CD4-positive, alpha-beta T cell treated with Interleukin-15 for 1 hour (primary cell): ENCODE measurements around the gene NEO1.
"Not testable (repeated sequence)": the region's sequence is repeated elsewhere in the genome, so short reads cannot be mapped to it uniquely, and the experiment has no call there.

ENCODE experiments used
- DNase-seq: peaks from one replicate; pipeline ENCODE4 v3.0.0-alpha.2; 2020

NEO1 gene

DNA sequence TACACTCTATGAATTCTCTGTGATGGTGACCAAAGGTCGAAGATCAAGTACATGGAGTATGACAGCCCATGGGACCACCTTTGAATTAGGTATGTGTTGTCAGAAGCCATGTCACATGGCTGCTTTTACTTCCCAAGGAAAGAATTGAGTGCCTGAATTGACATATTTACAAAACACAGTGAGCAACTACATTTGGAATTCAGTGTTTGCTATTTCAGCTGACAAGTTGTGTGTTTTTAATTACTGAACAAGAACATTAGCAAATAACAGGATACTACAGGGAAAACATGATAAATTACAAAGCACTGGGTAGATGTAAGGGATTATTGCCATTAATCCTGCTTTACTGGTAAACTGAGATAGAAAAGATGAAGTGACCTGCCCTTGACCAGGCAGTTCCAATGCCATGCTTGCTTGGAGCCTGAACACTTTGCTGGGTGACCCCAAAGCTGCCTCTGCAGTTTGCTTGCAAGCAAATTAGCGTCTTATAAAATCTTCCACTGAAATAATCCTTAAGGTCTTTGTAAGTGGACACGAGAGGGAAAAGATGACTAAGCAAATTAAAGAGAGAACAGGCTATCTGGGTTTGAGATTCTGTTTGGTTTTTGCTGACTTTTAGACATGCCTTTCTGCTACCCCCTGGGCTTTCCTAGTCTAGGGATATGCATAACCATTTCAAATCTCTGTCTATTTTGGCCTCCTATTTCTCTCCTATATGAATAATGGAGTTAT, 218.3 kb downstream of the NEO1 start:
- DNase-seq = no peak

DNA sequence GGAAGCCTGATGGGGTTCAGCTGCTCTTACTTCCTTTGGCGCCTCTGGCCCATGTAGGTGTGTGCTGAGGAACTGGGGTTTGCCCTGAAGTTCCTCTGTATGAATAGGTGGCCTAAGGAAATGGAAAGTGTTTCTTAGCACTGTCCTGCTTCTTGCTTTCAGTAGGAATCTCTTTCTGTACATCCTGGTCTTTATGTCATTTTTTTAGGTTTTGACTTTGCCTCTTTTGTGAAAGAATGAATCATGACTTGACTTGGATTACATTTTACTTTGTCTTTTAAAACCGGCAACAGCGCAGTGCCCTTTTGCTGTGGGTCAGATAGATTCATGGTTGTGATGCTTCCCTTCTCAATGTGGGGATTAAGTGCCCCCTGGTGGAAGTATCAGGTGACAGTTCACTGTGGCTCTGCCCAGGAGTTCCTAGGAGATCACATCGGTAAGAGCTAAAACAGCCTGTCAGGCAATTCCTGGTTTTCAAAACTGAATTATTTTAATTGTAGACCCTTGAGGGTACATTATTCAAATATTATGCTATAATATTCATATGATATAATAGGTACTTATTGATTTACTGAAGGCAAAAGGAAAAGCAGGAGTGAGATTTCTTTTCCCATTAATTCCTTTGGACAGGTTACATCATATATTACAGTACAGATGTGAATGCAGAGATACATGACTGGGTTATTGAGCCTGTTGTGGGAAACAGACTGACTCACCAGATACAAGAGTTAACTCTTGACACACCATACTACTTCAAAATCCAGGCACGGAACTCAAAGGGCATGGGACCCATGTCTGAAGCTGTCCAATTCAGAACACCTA, 221.1 kb downstream of the NEO1 start:
- DNase-seq = peak; percentile 23

DNA sequence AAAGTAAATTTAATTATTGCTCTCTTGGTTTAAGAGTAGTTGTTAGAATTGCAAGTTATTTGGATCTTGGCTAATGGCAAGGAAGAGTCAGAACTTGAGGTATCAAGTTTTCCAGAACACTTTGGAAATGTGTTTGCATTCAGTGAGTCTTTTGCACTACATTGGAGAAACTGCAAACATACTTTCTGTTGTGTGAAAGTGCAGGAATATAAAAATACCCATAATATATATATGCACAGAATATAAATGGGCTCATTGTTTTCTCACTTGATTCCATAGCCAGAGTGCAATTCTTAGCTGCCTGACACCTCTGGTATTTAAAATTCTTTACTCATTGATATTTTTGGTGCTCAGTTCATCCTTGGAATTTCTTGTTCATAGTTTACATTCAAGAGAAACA, 223.6 kb downstream of the NEO1 start:
- no peak for DNase-seq

DNA sequence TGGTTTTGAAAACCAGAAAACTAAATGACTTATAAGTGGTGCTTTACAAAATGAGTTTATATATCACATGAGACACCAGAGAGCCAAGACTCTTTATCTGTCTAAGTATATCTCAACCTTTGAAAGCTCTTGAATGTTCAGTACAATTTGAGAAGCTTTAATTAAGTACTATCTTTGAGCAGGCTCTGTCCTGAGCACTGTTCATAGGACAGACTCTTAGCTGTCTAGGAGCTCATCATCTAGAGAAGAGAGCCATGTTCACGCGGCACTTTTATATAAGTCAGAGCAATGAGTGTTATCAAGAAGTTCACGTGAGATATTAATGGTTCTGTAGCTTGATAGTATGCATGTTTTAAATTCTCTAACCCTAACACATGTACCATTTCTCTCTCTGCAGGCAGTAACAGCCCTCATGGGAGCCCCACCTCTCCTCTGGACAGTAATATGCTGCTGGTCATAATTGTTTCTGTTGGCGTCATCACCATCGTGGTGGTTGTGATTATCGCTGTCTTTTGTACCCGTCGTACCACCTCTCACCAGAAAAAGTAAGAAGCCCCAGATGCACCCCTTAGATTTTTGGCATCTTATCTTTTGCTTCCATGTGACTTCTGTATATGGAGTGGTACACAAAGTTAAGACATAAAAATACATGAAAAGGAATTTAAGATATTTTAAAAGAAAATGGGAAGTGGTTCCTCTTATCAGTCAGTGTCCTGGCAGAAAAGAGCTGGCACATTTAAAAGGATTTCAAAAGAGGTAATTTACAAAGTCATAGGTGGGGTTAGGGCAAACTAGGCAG, 230.5 kb downstream of the NEO1 start:
- DNase-seq = no peak

DNA sequence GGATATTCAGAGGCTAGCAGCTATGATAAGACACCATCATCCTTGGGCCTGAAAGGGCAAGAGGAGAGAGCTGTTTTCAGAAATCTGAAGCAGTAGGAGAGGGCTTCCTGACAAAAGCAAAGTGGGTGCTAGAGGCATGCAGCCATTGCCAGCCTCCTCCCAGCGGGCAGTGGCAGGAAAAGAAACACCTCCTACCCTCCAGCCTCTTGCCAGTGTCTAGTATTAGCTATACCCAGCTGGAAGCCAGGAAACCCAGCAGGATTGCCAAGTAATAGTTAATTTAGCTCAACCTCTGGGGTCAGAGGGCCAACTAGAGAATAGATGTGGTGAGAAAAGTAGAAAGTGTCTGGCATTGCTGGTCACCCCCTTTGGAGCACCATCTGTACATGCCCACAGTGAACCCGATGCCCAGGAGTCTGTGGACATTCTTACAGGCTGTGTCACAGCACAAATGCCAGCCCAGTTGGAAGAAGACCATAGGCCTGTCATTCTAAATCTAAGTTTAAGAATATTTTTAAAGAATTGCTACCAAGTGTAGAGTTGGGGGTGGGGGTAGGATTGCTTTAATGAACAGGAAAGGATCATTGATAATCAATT, 231.2 kb downstream of the NEO1 start:
- no peak for DNase-seq

DNA sequence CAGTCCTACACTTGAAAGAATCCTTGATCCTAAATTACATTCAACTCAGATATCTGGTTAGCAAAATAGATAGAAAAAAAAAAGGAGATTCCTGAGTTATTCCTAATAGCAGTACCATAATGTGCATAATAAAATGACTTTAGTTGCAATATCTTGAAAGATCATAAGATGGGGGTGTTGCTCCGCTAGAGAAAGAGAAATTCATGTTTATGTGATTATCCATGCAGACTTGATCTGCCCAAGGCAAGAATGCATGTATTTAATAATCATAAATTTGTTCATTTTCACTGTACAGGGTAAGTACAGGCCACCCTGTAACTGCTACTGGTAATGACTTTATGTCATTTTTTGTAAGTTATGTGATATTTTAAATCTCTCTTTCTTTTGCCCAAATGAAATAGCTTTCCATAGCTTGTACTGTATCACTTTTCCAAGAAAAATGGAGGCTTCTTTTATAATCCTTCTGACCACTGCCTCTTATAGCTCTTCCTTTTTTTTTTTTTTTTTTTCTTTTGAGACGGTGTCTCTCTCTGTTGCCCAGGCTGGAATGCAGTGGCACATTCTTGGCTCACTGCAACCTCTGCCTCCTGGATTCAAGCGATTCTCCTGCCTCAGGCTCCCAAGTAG, 231.9 kb downstream of the NEO1 start:
- no peak for DNase-seq

DNA sequence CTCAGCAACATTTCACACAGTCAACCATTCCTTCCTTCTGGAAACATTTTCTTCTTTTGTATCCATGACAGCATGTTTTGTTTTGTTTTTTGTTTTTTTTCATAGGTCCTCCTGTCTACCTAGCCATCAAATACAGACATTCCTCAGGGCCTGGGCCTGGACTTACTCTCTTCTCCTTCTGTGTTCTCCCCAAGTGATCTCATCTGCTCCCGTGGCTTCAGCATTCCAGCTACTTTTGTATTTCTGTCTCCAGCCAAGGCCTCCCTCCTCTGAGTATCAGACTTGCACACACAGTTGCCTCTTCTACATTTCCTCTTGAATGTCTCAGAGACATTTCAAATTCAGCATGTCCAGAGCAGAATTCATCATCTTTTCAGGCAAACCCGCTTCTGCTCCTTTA, 234.0 kb downstream of the NEO1 start:
- no peak for DNase-seq

DNA sequence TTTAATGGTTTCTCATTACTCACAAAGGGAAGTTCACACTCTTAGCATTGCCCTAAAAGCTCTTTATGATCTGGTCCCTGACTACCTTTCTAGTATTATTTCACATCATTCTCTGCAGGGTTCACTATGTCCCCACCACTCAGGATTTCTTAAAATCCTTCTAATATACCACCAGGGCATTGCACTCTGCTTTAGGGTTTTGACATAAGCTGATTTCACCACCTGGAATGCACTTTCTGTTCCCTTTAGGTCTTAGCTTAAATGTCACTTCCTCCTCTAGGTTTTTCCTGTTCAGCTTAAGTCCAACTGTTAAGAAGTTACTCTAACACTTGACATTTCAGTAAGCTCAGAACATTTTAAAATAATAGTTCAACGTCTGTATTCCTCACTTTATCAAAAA, 234.8 kb downstream of the NEO1 start:
- DNase-seq = no peak

DNA sequence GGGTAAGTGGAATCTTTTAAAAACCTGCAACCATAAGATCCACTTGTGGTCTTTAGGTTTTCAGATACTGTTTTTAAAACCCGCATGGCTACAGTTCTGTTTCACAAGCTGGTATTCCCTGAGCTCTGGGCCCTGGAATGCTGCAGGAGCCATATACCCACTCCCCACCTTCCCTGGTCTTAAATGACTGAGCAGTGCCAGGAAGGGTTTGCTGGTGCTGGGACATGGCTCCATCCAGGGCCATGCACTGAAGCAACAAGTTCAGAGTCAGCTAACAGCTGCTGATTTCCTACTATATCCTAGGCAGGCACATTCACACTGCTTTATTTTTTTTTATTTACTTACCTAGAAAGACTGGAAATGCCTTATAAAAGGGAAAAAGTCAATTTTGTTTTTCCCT, 239.2 kb downstream of the NEO1 start:
- no peak for DNase-seq

DNA sequence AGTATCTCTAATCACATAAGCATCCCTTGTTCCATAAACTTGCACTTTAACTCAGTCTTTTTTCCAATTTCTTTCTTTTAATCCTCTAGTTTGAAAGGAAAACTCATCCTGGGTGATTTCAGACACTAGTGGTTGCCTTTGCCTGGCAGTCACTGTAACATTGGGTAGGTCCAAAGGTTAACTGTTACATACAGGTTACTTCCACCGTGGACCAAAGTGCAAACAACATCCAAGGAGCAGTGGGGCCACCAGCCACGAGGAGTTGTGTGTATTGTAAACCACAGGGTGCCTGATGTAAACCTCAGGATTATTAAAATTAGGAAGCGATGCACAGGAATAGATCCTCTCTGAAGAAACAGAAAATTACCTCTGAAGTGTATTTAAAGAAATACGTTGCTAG, 241.5 kb downstream of the NEO1 start:
- no peak for DNase-seq

DNA sequence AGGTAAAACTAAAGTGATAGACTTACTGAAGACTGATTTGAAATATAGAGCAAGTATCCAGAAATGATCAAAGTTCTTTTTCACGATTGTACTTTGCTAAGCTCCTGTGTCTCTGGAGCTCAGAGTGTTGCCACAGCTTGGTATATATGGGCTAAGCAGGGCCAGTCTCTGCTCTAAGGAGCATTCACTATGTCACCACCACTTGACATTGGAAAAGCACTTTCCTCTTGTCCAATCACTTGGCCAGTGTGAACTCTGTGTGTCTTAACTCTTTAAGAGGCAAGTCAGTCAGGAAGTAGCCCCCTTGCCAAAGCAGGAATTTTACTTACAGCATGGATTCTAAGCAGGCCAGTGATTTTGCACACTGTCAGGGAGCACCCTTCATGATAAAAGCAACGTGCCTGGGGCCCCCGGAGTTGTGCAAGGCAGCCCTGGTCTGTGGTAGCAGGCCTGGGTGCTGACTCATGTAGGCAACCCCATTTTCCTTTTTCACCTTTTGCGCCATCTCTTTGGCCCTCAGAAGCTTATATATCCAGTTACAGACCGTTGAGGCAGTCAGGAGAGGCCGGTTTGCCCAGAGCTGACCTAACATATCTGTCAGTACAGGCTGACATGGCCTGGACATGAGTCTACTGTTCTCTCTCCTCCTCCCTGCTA, 243.5 kb downstream of the NEO1 start:
- peak; percentile 42 for DNase-seq

DNA sequence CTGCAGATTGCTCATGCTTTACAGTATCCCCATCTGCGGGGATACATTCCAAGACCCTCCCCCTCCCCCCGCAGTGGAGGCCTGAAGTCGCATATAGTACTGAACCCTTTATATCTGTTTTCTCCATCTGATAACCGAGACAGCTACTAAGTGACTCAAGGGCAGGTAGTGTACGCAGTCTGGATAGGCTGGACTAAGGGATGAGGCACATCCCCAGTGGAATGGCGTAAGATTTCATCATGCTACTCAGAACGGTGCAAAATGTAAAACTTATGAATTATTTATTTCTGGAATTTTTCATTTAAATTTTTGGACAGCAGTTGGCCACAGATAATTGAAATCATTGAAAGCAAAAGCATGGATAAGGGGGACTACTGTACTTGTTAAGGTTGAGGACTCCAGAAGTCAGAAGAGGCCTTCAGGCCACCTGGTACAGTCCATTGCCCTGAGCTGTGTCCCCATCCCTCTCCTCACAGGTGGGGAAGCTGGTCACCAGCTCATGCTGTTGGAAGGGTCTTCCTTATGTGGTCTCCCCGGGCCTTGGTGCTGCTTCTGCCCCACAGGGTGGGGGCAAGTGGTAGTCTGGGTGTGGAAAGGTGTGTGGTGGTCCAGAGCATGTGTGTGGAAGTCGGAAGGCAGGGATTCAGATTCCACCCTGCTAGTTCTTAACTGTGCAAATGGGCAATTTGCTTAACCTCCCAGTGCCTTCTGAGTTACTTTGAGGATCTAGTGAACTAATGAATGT, 244.5 kb downstream of the NEO1 start:
- DNase-seq = no peak

DNA sequence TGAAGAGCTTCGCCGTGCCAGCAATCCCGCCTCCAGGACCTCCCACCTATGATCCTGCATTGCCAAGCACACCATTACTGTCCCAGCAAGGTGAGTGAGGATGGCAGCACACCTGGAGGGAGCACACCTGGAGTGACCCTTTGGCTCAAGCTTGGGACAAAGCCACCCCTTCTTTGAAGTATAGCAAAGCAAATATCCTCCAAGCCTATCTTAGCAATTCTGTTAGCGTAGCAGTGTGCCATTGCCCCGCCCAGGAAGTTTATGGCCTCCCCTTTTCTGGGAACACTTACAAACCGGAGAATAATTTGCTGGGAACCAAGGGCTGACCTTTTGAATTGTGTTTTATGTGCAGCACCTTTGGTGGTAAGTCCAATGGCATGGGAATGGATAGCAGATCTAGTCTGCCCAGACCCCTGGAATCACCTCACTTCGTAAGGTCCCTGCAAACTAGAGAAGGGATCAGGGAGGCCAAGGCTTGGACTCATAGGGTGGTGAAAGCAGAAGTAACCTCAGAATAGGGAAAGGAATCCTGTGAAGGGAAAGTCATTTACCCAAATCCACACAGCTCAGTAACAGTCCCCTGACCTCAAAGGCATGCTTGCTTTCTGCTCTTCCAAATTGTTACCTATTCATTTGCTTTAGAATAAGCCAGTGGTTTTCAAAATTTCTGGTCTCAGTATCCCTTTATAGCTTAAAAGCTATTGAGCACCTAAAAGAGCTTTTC, 246.4 kb downstream of the NEO1 start:
- no peak for DNase-seq

DNA sequence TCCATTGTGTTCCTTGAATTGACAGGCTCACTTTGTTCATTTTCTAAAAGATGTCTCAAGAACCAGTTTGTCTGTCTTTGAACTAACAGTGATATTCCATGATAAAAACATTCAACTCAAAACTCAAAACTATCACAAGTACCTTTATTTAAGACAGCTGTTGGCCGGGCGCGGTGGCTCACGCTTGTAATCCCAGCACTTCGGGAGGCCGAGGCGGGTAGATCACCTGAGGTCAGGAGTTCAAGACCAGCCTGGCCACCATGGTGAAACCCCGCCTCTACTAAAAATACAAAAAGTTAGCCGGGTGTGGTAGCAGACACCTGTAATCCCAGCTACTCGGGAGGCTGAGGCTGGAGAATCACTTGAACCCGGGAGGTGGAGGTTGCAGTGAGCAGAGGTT, 248.0 kb downstream of the NEO1 start:
- not testable (repeated sequence) for DNase-seq

DNA sequence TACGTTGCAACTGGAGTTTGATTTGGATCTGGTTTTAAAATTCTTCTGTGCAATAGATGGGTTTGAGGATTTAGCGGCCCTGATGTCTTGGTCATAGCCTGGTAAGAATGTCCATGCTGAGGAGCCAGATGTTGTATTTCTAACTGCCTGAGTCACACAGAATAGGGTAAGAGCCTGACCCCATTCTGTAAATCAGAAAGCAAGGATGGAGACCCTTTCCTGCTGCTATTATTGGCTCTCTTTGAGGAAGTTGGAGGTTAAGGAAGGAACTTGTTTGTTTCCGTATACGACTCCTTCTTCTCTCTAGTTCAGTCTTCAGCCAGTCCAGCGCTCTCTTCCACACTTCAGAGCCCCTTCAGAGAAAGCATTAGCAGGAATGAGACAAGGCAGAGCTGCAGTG, 251.4 kb downstream of the NEO1 start:
- DNase-seq = no peak

DNA sequence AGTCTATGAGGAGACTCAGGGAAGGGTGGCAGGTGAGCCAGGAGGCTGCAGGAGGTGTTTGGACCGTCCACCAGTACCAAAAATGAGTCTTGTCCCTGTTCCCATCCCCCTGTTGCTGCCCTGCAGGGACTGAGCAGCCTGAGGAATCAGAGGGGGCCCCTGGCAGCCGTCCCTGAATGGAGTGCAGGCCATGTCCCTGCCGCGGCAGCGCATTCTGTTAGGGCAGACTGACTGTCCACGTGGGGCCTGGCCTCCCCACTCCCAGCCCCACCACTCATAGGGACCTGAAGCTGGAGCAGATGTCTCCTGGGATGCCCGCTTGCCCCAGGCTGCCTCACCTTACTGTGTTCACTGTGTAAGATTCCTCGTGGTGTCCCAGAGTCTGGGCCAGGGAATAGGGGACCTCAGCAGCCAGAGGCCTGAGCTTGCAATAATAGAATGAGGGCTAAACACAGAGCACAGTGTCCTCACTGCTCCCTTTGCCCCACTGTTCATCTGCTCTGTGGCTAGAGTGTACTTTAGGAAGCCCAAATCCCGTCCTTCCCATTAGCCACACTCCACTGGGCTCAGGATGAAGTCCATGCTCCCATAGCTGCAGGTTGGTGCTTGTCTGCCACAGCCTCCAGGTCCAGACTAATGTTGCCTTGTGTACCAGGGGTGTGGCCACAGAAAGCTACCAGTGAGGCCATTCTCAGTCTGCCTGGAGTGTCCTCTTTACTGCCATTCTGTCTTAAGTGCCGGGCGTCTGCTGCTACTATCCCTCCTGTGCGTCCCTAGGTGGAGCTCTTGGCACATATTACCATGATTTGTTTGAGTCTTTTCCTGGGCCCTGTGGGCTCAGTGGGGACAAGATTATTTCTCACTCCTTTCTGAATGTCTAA, 253.3 kb downstream of the NEO1 start:
- DNase-seq = no peak

DNA sequence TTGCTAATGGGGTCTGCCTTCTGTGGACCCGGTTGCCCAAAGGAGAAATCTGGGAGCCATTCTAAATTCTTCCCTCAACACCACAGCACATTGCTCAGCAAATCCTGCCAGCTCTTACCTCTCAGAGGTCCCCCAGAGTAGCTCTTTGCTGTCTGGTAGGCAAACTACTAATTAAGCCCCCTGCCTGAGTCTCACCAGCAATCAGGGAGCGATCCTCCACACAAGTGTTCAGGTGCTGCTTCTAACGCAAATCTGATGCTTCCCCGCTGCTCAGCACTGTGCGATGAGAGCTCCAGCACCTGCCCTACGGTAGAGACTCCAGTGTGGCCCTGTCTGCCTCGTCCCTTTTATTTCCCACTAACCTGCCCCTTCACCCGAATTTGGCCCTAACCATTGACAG, 256.0 kb downstream of the NEO1 start:
- DNase-seq = no peak

DNA sequence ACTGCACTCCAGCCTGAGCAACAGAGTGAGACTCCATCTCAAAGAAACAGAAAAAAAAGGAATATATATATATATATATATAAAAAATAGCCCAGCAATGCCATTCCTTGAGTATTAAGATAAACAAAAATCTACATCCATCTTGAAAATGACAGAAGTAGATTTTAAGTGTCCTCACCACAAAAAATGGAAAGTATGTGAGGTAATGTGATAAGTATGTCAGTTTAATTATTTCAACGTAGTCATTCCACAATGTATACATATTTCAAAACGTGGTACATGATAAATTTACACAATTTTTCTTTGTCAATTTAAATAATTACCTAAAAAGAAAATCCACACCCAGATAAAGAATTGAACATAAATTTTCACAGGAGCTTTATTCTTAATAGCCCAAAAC, 261.6 kb downstream of the NEO1 start:
- no peak for DNase-seq

DNA sequence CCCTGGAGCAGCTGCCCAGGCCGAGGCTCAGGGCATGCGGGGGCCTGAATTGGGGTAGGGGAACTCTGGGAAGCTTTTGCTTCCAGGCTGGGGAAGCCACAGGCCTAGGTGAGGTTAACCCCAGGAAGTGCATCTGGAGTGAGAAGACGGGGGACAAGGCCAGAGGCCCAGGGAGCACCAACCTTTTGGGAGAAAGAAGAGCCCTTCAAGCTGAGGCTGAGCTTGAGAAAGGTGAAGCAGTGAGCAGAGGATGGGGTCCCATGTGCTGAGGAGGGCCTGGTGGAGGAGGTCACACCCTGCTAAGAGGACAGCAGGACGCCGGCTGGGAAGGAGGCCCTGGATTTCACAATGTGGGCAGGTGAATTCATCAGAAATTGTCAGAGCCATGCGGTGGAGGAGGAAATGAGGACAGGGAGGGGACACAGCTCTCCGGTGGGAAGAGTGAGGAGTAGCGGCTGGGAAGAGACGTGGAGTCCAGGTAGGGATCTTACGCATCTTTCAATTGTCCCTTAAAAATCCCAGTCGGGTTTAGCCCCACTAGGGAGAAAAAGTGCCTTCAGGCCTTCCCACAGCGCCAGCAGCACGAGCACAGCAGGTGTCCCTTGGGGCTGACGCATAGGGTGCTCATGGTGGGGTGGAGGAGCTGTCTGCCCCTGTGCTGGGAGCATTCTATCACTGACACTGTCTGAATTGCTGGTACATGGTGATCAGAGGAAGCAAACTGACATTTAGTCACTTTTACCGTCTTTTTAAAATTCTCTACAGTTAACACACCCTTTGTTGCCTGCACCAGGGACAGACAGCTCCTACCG, 265.6 kb downstream of the NEO1 start:
- DNase-seq = no peak
